HepG2 (cell line): ENCODE measurements around the gene FAM240A. TPM values are rescaled to one million over a fixed set of nuclear protein-coding genes. Genes with fewer than 3 reads are reported as not detected.

ENCODE experiments used
- HES4 ChIP-seq: sonication (generic); formaldehyde crosslinking; IDR thresholded peaks from 2 replicates; pipeline ENCODE4 v1.9.0; 2021; ENCODE audit warnings: mild to moderate bottlenecking, missing genetic modification reagents, borderline replicate concordance
- KDM5B ChIP-seq: sonication (generic); formaldehyde crosslinking; IDR thresholded peaks from 2 replicates; pipeline ENCODE4 v1.4.0; 2020; ENCODE audit warnings: missing genetic modification reagents, mild to moderate bottlenecking, borderline replicate concordance
- MTA1 ChIP-seq: sonication (generic); formaldehyde crosslinking; IDR thresholded peaks from 2 replicates; pipeline ENCODE4 v1.4.0; 2020; ENCODE audit warnings: missing genetic modification reagents, mild to moderate bottlenecking, borderline replicate concordance
- NAIF1 ChIP-seq: sonication (generic); formaldehyde crosslinking; IDR thresholded peaks from 2 replicates; pipeline ENCODE4 v1.5.0; 2020; ENCODE audit warnings: mild to moderate bottlenecking, missing genetic modification reagents, borderline replicate concordance
- PHB2 ChIP-seq: fragments of 450-650 bp; IDR thresholded peaks from 2 replicates; pipeline ENCODE4 v1.6.1; 2018; ENCODE audit not compliant: partially characterized antibody
- RBM22 ChIP-seq: fragments of 200-400 bp; formaldehyde crosslinking; optimal IDR thresholded peaks from 2 replicates; pipeline ENCODE3; 2017; ENCODE audit warnings: mild to moderate bottlenecking, low read length, moderate library complexity
- SIX1 ChIP-seq: sonication (generic); formaldehyde crosslinking; IDR thresholded peaks from 2 replicates; pipeline ENCODE4 v1.4.0; 2020; ENCODE audit warnings: missing genetic modification reagents, borderline replicate concordance
- TOE1 ChIP-seq: sonication (generic); formaldehyde crosslinking; IDR thresholded peaks from 2 replicates; pipeline ENCODE4 v1.4.0; 2020; ENCODE audit warnings: mild to moderate bottlenecking, missing genetic modification reagents
- XRCC5 ChIP-seq: fragments of 200-400 bp; formaldehyde crosslinking; optimal IDR thresholded peaks from 2 replicates; pipeline ENCODE3; 2017; ENCODE audit warnings: mild to moderate bottlenecking, low read length
- ZBTB40 ChIP-seq, 2 experiments: fragments of 450-650 bp in 1 of 2; sonication (generic) in 1 of 2; formaldehyde crosslinking in 1 of 2; IDR thresholded peaks; 2 replicates each; pipeline versions ENCODE4 v1.6.1 to v1.8.0; 2016 to 2022; ENCODE audit warnings: antibody characterized with exemption in 1 of 2, mild to moderate bottlenecking in 1 of 2, missing genetic modification reagents in 1 of 2
- ZNF468 ChIP-seq: sonication (generic); formaldehyde crosslinking; IDR thresholded peaks from 2 replicates; pipeline ENCODE4 v1.8.0; 2022; ENCODE audit warnings: mild to moderate bottlenecking, moderate library complexity, missing genetic modification reagents
- ZNF790 ChIP-seq: sonication (generic); formaldehyde crosslinking; IDR thresholded peaks from 2 replicates; pipeline ENCODE4 v1.8.0; 2022; ENCODE audit warnings: missing genetic modification reagents, mild to moderate bottlenecking, borderline replicate concordance
- ZSCAN21 ChIP-seq: sonication (generic); formaldehyde crosslinking; IDR thresholded peaks from 2 replicates; pipeline ENCODE4 v1.8.0; 2022; ENCODE audit warnings: mild to moderate bottlenecking, missing genetic modification reagents, moderate library complexity, borderline replicate concordance
- polyA plus RNA-seq, 8 experiments: library from polyadenylated mRNA; depleted of rRNA in 3 of 8; stranded (reverse) in 7 of 8; unstranded in 1 of 8; fragments of >200 nt; fragmentation: Illumina TruSeq in 4 of 8; extraction: Trizol in 4 of 8; gene quantifications; 2 replicates each; pipeline versions ENCODE4 v1.2.1 to v1.2.3, GENCODE V29; 2011 to 2016; ENCODE audit warnings: low read depth in 4 of 8, missing spikeins in 1 of 8, mixed read lengths in 1 of 8; ENCODE audit not compliant: insufficient read depth in 1 of 8
- total RNA-seq, 5 experiments: library from RNA; depleted of rRNA; stranded (reverse); fragments of >200 nt; fragmentation: Illumina TruSeq; extraction: Trizol; gene quantifications; 2 replicates each; pipeline ENCODE4 v1.2.3, GENCODE V29; 2016; ENCODE audit warnings: low read depth in 1 of 5
- TF ChIP-seq, protein P1 (sequence below): sonication (generic); formaldehyde crosslinking; IDR thresholded peaks from 2 replicates; pipeline ENCODE4 v1.4.0; 2020; ENCODE audit warnings: mild to moderate bottlenecking, missing genetic modification reagents
- TF ChIP-seq, protein P2 (sequence below): sonication (generic); formaldehyde crosslinking; IDR thresholded peaks from 2 replicates; pipeline ENCODE4 v1.4.0; 2020; ENCODE audit warnings: mild to moderate bottlenecking, missing genetic modification reagents, borderline replicate concordance

Gene FAM240A
- total and polyA plus RNA-seq, 2 of the 13 experiments (the other 11 are each of a cell fraction or from before 2014, with no cell fraction given), result not detected

DNA sequence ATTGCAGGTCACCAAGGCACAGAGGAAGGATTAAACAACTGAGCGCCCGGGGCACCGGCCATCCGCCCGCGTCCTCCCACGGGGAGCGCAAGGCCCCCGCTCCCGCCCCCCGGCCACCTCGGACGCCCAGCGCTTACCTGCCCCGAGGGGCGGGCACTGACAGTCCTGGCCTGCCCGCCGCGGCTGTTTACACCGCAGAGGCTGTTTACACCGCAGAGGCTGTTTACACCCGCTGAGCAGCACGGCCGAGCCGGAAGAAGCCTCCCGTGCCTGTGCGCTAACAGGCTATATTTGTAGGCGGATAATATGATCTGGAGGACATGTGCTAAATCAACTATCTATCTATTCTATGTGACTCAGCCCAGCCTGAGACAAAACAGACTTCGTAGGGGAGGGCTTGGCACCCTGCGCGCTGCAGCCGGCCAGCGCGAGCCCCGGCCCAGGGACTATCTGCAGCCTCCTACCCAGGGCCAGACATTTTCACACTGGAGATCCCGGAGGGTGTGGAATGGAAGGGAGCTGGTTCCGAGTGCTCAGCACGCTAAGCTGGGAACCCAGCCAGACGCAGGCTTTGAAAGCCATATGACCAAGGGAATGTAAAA, 46.2 kb upstream of the FAM240A start, which contains the start of gene LRRC2 (continued):
- TF ChIP-seq, protein P1, sequence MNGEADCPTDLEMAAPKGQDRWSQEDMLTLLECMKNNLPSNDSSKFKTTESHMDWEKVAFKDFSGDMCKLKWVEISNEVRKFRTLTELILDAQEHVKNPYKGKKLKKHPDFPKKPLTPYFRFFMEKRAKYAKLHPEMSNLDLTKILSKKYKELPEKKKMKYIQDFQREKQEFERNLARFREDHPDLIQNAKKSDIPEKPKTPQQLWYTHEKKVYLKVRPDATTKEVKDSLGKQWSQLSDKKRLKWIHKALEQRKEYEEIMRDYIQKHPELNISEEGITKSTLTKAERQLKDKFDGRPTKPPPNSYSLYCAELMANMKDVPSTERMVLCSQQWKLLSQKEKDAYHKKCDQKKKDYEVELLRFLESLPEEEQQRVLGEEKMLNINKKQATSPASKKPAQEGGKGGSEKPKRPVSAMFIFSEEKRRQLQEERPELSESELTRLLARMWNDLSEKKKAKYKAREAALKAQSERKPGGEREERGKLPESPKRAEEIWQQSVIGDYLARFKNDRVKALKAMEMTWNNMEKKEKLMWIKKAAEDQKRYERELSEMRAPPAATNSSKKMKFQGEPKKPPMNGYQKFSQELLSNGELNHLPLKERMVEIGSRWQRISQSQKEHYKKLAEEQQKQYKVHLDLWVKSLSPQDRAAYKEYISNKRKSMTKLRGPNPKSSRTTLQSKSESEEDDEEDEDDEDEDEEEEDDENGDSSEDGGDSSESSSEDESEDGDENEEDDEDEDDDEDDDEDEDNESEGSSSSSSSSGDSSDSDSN (CRISPR knock-in tag), result peak; percentile 54; the same call in 1 of the 2 replicates
- no peak for TF ChIP-seq ZSCAN21 (CRISPR knock-in tag)
- TF ChIP-seq ZNF790, result peak; percentile 67; the same call in 1 of the 2 replicates
- peak; percentile 81; the same call in 1 of the 2 replicates for TF ChIP-seq MTA1
- TF ChIP-seq, protein P2, sequence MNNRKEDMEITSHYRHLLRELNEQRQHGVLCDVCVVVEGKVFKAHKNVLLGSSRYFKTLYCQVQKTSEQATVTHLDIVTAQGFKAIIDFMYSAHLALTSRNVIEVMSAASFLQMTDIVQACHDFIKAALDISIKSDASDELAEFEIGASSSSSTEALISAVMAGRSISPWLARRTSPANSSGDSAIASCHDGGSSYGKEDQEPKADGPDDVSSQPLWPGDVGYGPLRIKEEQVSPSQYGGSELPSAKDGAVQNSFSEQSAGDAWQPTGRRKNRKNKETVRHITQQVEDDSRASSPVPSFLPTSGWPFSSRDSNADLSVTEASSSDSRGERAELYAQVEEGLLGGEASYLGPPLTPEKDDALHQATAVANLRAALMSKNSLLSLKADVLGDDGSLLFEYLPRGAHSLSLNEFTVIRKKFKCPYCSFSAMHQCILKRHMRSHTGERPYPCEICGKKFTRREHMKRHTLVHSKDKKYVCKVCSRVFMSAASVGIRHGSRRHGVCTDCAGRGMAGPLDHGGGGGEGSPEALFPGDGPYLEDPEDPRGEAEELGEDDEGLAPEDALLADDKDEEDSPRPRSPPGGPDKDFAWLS, result no peak
- peak; percentile 79; the same call in 1 of the 2 replicates for TF ChIP-seq KDM5B (CRISPR knock-in tag)
- no peak for TF ChIP-seq ZBTB40 (IDR thresholded peaks at IDR 0.05)
- peak; percentile 49; the same call in 1 of the 2 replicates for TF ChIP-seq ZBTB40 (CRISPR knock-in tag; IDR thresholded peaks at IDR 0.05)
- no peak for TF ChIP-seq NAIF1
- no peak for TF ChIP-seq ZNF468 (CRISPR knock-in tag)
- no peak for TF ChIP-seq TOE1 (CRISPR knock-in tag)
- no peak for TF ChIP-seq SIX1 (CRISPR knock-in tag)
- TF ChIP-seq PHB2, result no peak
- no peak for TF ChIP-seq RBM22
- peak; percentile 19 for TF ChIP-seq XRCC5
- TF ChIP-seq HES4 (CRISPR knock-in tag), result 0 out of 2 replicates have a peak, but pooled peaks have one; percentile 52
